Fibroblast of lung (primary cell): ENCODE measurements around the gene HUNK.

Source experiments
- CTCF ChIP-seq, 2 donors: IDR thresholded peaks in 1 of 2; conservative IDR thresholded peaks in 1 of 2; 1 replicate in 1 of 2; 2 replicates in 1 of 2; pipeline ENCODE4 v1.5.1; 2011 to 2012; ENCODE audit warnings: low read length in 2 of 2, control low read depth in 1 of 2, inconsistent platforms in 1 of 2, low read depth in 1 of 2, mild to moderate bottlenecking in 1 of 2
- EZH2 ChIP-seq: IDR thresholded peaks from 2 replicates; pipeline ENCODE4 v1.5.1; 2012; ENCODE audit warnings: low read length, control low read depth, mild to moderate bottlenecking; ENCODE audit errors: missing control alignments

GRCh38 chr21:31993826-31994825 lies 121.3 kb downstream of the HUNK start:
- no peak for TF ChIP-seq CTCF (conservative IDR thresholded peaks at IDR 0.05 in 1 of 2, IDR thresholded peaks at IDR 0.05 in 1 of 2; ENCODE audit: low read depth in 1 of 2, low read length in 2 of 2)
- no peak for TF ChIP-seq EZH2
